Erythroblast (primary cell): ENCODE results near the gene KPNA2.

ENCODE experiments used
- GATA1 ChIP-seq: IDR thresholded peaks from 2 replicates; pipeline ENCODE4 v1.6.1; 2011; ENCODE audit warnings: low read depth, mild to moderate bottlenecking, control low read depth, low read length, moderate library complexity
- POLR2A ChIP-seq: IDR thresholded peaks from 2 replicates; pipeline ENCODE4 v1.6.1; 2011; ENCODE audit warnings: mild to moderate bottlenecking, low read length

DNA sequence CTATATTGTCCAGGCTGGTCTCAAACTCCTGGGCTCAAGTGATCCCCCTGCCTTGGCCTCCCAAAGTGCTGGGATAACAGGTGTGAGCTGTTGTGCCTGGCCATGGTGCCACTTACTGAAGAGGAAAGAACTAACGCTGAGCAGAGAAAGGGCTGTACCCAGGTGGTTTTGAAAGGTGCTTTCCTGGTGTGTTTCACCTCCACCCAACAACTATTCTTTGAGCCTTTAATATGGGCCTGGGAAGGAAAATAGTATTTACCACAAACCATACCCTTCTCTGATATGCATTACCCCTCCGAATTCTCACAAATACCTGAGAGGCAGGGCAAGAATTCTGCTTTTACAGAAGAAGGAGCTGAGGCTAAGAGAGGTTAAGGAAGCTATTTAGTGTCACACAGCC is 24.8 kb downstream of the KPNA2 start:
- TF ChIP-seq POLR2A (no peak), GATA1 (no peak)
